ENCODE data around the gene PRSS27. TPM values are rescaled to one million over a fixed set of nuclear protein-coding genes. Genes with fewer than 3 reads are reported as not detected.

PRSS27 gene
- total and polyA plus RNA-seq, 2 donors (not counting 3 experiments of a cell fraction or from before 2014, with no cell fraction given) = 0.33 to 0.53 TPM

DNA sequence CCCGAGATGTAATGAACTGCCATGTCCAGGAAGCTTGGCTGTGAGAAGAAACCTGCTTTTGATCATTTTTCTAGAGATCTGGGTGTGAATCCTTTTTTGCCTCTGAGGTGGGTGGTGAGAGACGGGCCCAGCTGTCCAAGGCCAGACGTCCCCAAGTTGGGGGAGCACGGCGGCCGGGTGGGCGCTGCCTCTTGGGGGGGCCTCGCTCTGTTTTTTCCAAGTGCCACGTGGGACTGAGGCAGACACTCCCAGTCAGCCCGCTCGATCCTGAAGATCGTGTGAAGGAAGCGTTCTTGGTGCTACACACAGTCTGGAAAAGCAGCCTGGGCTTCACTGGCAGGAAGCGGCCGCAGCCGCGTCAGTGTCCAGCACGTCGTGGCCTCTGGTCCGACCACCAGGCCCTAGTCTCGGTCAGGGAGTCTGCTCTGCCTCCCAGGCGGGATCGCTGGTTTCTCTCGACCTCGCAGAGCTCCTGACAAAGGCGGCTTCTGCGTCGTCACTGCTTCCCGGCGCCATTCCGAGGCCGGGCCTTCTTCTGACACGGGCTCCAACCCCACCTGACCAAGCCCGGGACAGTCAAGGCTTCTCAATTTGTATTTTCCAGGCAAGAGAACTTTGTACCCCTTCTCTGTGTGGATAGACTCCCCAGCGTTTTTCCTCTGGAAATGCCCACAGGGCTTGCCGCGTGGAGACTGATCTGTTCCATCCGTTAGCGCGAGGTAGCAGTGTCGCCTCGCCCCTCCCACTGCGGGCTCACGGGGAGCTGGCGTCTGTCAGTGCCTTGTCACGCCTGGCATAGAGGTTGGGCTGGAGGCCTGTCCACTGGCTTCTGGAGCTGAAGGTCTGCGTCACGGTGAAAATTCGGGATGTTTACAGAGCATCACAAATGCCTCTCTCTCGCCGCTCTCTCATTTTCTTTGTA is 12.4 kb downstream of the PRSS27 start:
- Histone ChIP-seq H3K4me1 (ENCODE audit: control insufficient read depth, extremely low read depth, insufficient read depth, low read length) (no peaks in the 10 kb centered on the region), H3K27me3 (ENCODE audit: control insufficient read depth in 2 of 2, insufficient read depth in 2 of 2, low read length in 2 of 2) (no peaks in the 10 kb centered on the region), H3K9me3 (replicated peaks; ENCODE audit: control insufficient read depth, insufficient read depth, low read length) (no peaks in the 10 kb centered on the region), H3K9ac (replicated peaks; ENCODE audit: extremely low read depth, insufficient read depth, low read length) (no peak overlapping the region), H3K79me2 (ENCODE audit: control insufficient read depth, insufficient read depth, low read length) (no peaks in the 10 kb centered on the region), H4K20me1 (replicated peaks; ENCODE audit: control insufficient read depth, extremely low read depth, insufficient read depth, low read length) (no peaks in the 10 kb centered on the region), H3K4me2 (ENCODE audit: insufficient read depth, low read length) (no peak overlapping the region), H2AFZ (ENCODE audit: low read depth, low read length) (no peak overlapping the region), H3K27ac (ENCODE audit: insufficient read depth, low read depth, low read length) (no peak overlapping the region), H3K36me3 (ENCODE audit: control insufficient read depth in 2 of 2, extremely low read depth in 1 of 2, insufficient read depth in 2 of 2, low read length in 2 of 2) (peaks cover 0 to 28% of the 10 kb centered on the region in 2 experiments), H3K9me1 (replicated peaks; ENCODE audit: control insufficient read depth, extremely low read depth, insufficient read depth, low read length) (no peaks in the 10 kb centered on the region), H3K4me3 (replicated peaks in 1 of 3; ENCODE audit: insufficient read depth in 1 of 3, low read depth in 1 of 3, low read length in 3 of 3) (no peak overlapping the region)
- no TSS peak for BruUV-seq (replicated peaks)
- TF ChIP-seq GATA2 (IDR thresholded peaks at IDR 0.05; ENCODE audit: insufficient read depth, insufficient read length, low read depth, low read length) = no peak
- TF ChIP-seq POLR2AphosphoS5 (IDR thresholded peaks at IDR 0.05; ENCODE audit: insufficient read depth, low read depth, low read length) = no peak
- TF ChIP-seq, protein P1, sequence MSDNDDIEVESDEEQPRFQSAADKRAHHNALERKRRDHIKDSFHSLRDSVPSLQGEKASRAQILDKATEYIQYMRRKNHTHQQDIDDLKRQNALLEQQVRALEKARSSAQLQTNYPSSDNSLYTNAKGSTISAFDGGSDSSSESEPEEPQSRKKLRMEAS (IDR thresholded peaks at IDR 0.05; ENCODE audit: insufficient read depth, insufficient read length) = no peak
- TF ChIP-seq POLR2A (IDR thresholded peaks at IDR 0.05; ENCODE audit: low read depth, low read length) = no peak
- TF ChIP-seq JUN (IDR thresholded peaks at IDR 0.05; ENCODE audit: borderline replicate concordance, insufficient read depth, insufficient read length, low read depth) = no peak
- no peak for TF ChIP-seq EZH2 (IDR thresholded peaks at IDR 0.05; ENCODE audit: borderline replicate concordance, low read depth, low read length, severe bottlenecking)
- TF ChIP-seq FOS (IDR thresholded peaks at IDR 0.05; ENCODE audit: borderline replicate concordance, insufficient read depth, low read length) = no peak
- no peak for TF ChIP-seq MYC (IDR thresholded peaks at IDR 0.05; ENCODE audit: low read depth, low read length)
- dilution Hi-C loops (cut with MboI; ENCODE audit: extremely low pct_ligation_motif_present, low sequenced_read_pairs) = no loop called here
- ChIA-PET POLR2A (no interaction called here), CTCF (interaction anchor here (1.0 kb wide), 1 partner anchor 9 kb away, joined by 3 read pairs; no protein-coding TSS in a partner anchor)
- FAIRE-seq (no peak), DNase-seq (ENCODE audit: low read depth, low spot score) (no peak)
- intact Hi-C loops (cut with micrococcal nuclease) = no loop called here

Data from endothelial cell of umbilical vein (primary cell).